Stimulated activated CD8-positive, alpha-beta memory T cell treated with anti-CD3 and anti-CD28 coated beads, Interleukin-12 subunit alpha, Interleukin-12 subunit beta, amount 100 ng/mL, for 24 hours (primary cell): ENCODE measurements around the gene JCHAIN.
"Not testable (repeated sequence)": the region's sequence is repeated elsewhere in the genome, so short reads cannot be mapped to it uniquely, and the experiment has no call there.

Experiments
- DNase-seq: peaks from one replicate; pipeline ENCODE4 v3.0.0-alpha.2; 2020; ENCODE audit errors: extremely low read depth

Gene JCHAIN

GRCh38 chr4:70666369-70666768, at the start of gene JCHAIN:
TSS of gene JCHAIN (minus strand) at chr4:70666508. CDS start at chr4:70666490, 18 bp downstream.
- DNase-seq: no peak

GRCh38 chr4:70715097-70715496, 48.8 kb upstream of the JCHAIN start:
- no peak for DNase-seq

GRCh38 chr4:70714079-70714887, 48.0 kb upstream of the JCHAIN start:
- DNase-seq: no peak

- no peak for DNase-seq
Observed at GRCh38 chr4:70713453-70714078, 47.3 kb upstream of the JCHAIN start.

GRCh38 chr4:70712604-70713452, 46.5 kb upstream of the JCHAIN start:
- DNase-seq: no peak

GRCh38 chr4:70712150-70712549, 45.8 kb upstream of the JCHAIN start:
- DNase-seq: no peak

- no peak for DNase-seq
Observed at GRCh38 chr4:70711599-70711998, 45.3 kb upstream of the JCHAIN start.

- no peak for DNase-seq
Observed at GRCh38 chr4:70709611-70710205, 43.4 kb upstream of the JCHAIN start.

GRCh38 chr4:70706516-70706915, 40.2 kb upstream of the JCHAIN start:
- no peak for DNase-seq

- no peak for DNase-seq
Observed at GRCh38 chr4:70706044-70706461, 39.7 kb upstream of the JCHAIN start.

- DNase-seq: no peak
Observed at GRCh38 chr4:70705183-70706043, 39.1 kb upstream of the JCHAIN start.

- no peak for DNase-seq
Observed at GRCh38 chr4:70704931-70705182, 38.5 kb upstream of the JCHAIN start.

GRCh38 chr4:70704215-70704930, 38.1 kb upstream of the JCHAIN start:
- no peak for DNase-seq

GRCh38 chr4:70703619-70704214, 37.4 kb upstream of the JCHAIN start:
- DNase-seq: no peak

GRCh38 chr4:70702592-70702991, 36.3 kb upstream of the JCHAIN start:
- DNase-seq: not testable (repeated sequence)

GRCh38 chr4:70701271-70701670, 35.0 kb upstream of the JCHAIN start:
- no peak for DNase-seq

GRCh38 chr4:70700712-70701111, 34.4 kb upstream of the JCHAIN start:
- DNase-seq: no peak

GRCh38 chr4:70698435-70698834, 32.1 kb upstream of the JCHAIN start:
- not testable (repeated sequence) for DNase-seq

GRCh38 chr4:70694633-70695032, 28.3 kb upstream of the JCHAIN start:
- not testable (repeated sequence) for DNase-seq

GRCh38 chr4:70691661-70692060, 25.4 kb upstream of the JCHAIN start:
- no peak for DNase-seq
